AG04450 (cell line): ENCODE data around the gene NUCKS1. TPM values are rescaled to one million over a fixed set of nuclear protein-coding genes. Genes with fewer than 3 reads are reported as not detected.

Experiments used
- CTCF ChIA-PET: fragments of 300-600, 350-600 bp; formaldehyde crosslinking; extraction: SDS; loops from one replicate; lab custom pipeline; 2022; ENCODE audit warnings: antibody characterized with exemption, inconsistent platforms; lab: Charles Lee
- POLR2A ChIA-PET: fragments of 350-600 bp; formaldehyde crosslinking; extraction: SDS; loops from one replicate; lab custom pipeline; 2021; ENCODE audit warnings: antibody characterized with exemption, inconsistent platforms; lab: Yijun Ruan, JAX
- DNase-seq: peaks from one replicate; pipeline ENCODE4 v3.0.0-alpha.2; 2011; ENCODE audit warnings: low read depth, low spot score
- H3K27ac ChIP-seq: one replicate; pipeline ENCODE4 v1.5.1; 2012; ENCODE audit warnings: low read depth, low read length, control low read depth
- H3K27me3 ChIP-seq: one replicate; pipeline ENCODE4 v1.6.0; 2012; ENCODE audit warnings: low read length; ENCODE audit not compliant: control insufficient read depth, insufficient read depth
- H3K4me3 ChIP-seq: 2 replicates; pipeline ENCODE4 v1.5.1; 2011; ENCODE audit warnings: mild to moderate bottlenecking, low read depth, low read length, control low read depth
- H3K9me3 ChIP-seq: 2 replicates; pipeline ENCODE4 v1.5.1; 2012; ENCODE audit warnings: low read length; ENCODE audit not compliant: control insufficient read depth, insufficient read depth
- polyA plus RNA-seq: library from polyadenylated mRNA; depleted of rRNA; stranded (reverse); fragments of >200 nt; gene quantifications from 2 replicates; pipeline ENCODE4 v1.2.3, GENCODE V29; 2011
- TF ChIP-seq, protein P1 (sequence below): IDR thresholded peaks from 2 replicates; pipeline ENCODE4 v1.5.1; 2011; ENCODE audit warnings: low read depth, low read length, control low read depth, inconsistent platforms

The NUCKS1 gene
- polyA plus RNA-seq, 1 experiment: 105 TPM

DNA sequence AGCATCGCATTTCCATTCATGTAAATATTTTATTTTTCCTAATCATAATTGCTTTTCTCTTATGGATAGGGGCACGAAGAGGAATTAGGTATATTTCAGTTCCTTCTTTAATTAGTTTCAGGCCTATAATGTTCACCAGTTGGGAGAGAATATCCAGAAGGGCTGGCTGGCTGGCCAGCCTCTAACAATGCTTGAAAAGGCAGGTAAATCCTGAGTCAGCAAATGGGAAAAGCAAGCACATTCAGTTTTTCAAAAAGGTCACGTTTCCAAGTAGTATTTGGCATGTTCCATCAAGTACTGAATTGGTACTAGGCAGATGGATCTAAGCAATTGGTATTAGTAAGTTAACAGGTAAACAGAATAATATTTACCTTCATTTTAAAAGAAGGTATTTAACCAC, 17.3 kb upstream of the NUCKS1 start:
- Histone ChIP-seq H3K4me3 (no peak overlapping the region), H3K27ac (no peak overlapping the region), H3K9me3 (no peaks in the 10 kb centered on the region), H3K27me3 (no peaks in the 10 kb centered on the region)
- CTCF ChIA-PET: no interaction called here
- DNase-seq: no peak
- POLR2A ChIA-PET: no interaction called here
- TF ChIP-seq, protein P1, sequence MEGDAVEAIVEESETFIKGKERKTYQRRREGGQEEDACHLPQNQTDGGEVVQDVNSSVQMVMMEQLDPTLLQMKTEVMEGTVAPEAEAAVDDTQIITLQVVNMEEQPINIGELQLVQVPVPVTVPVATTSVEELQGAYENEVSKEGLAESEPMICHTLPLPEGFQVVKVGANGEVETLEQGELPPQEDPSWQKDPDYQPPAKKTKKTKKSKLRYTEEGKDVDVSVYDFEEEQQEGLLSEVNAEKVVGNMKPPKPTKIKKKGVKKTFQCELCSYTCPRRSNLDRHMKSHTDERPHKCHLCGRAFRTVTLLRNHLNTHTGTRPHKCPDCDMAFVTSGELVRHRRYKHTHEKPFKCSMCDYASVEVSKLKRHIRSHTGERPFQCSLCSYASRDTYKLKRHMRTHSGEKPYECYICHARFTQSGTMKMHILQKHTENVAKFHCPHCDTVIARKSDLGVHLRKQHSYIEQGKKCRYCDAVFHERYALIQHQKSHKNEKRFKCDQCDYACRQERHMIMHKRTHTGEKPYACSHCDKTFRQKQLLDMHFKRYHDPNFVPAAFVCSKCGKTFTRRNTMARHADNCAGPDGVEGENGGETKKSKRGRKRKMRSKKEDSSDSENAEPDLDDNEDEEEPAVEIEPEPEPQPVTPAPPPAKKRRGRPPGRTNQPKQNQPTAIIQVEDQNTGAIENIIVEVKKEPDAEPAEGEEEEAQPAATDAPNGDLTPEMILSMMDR: no peak

DNA sequence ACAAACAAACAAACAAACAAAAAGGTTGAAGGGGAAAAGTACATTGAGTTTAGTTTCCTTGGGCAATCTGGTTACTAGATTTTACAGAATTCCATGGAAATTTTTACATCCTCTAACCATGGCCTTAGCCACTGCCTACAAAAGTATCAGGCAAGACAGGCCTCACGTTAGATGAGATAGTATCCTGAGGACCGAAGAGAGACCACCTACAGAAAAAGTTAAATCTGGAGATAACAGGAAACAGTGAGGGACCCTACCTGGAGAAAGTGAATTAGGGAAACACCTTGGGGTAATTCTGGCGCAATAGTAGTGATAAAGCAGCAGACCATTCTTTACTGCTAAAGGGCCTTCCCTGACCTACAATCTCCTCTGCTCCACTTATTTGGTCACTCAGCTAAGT, 16.6 kb upstream of the NUCKS1 start:
- H3K4me3 ChIP-seq: no peak overlapping the region
- no peak overlapping the region for H3K27ac ChIP-seq
- DNase-seq: no peak
- no peaks in the 10 kb centered on the region for H3K9me3 ChIP-seq
- no peaks in the 10 kb centered on the region for H3K27me3 ChIP-seq
- TF ChIP-seq, protein P1: no peak
- ChIA-PET CTCF (no interaction called here), POLR2A (no interaction called here)

DNA sequence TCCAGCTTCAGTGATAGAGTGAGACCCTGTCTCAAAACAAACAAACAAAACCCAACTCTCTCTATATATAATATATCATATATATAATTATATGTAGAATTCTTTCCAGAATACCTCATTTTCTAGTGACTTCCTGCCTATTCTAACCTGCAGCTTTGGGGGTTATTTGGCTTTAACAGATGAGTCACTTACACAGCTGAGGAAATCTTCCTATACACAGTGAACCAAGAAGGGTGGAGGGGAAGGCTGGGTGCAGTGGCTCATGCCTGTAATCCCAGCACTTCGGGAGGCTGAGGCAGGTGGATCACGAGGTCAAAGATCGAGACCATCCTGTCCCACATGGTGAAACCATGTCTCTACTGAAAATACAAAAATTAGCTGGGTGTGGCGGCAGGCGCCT, 16.1 kb upstream of the NUCKS1 start:
- ChIA-PET POLR2A (interaction anchor here (0.6 kb wide), 1 partner anchor 17 kb away, joined by 4 read pairs; the partner anchor contains the start of gene NUCKS1), CTCF (interaction anchor here (1.3 kb wide), 1 partner anchor 55 kb away, joined by 4 read pairs; no protein-coding TSS in a partner anchor)
- no peak for DNase-seq
- TF ChIP-seq, protein P1: no peak
- no peaks in the 10 kb centered on the region for H3K27me3 ChIP-seq
- H3K9me3 ChIP-seq: no peaks in the 10 kb centered on the region
- no peak overlapping the region for H3K27ac ChIP-seq
- no peak overlapping the region for H3K4me3 ChIP-seq

DNA sequence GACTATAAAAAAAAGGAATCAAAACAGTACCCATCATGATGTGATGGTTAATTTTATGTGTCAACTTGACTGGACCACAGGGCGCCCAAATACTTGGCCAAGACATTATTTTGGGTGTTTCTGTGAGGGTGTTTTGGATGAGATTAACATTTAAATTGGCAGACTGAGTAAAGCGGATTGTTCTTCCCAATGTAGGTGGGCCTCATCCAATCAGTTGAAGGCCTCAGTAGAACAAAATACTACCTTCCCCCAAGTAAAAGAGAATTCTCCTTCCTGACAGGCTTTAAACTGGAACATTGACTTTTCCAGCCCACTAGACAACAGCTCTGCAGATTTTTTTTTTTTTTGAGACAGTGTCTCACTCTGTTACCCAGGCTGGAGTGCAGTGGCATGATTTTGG, 14.6 kb upstream of the NUCKS1 start:
- no peaks in the 10 kb centered on the region for H3K9me3 ChIP-seq
- TF ChIP-seq, protein P1: no peak
- POLR2A ChIA-PET: no interaction called here
- H3K4me3 ChIP-seq: no peak overlapping the region
- H3K27me3 ChIP-seq: no peaks in the 10 kb centered on the region
- H3K27ac ChIP-seq: no peak overlapping the region
- CTCF ChIA-PET: no interaction called here
- no peak for DNase-seq

DNA sequence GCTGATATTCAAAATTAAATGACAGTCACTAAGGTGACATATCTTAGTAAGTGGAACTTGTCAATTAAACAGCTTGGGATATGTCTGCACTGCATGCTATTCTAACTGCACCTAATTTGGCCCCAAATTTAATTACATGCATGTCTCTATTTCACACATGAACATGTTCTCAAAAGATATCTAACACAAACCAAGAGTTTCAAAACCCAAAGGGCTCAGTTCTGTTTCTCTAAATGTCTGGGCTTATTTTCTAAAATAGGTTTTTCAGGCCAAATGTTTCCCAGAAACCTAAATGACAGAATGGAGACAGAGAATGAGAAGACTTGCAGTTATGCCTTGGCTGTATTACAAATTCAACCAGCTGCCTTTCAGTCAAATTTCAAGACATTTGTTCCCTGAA, 14.0 kb upstream of the NUCKS1 start:
- no peak for DNase-seq
- Histone ChIP-seq H3K9me3 (no peaks in the 10 kb centered on the region), H3K27ac (no peak overlapping the region), H3K4me3 (no peak overlapping the region), H3K27me3 (no peaks in the 10 kb centered on the region)
- POLR2A ChIA-PET: no interaction called here
- CTCF ChIA-PET: no interaction called here
- TF ChIP-seq, protein P1: no peak
